DND-41 (cell line): Measurements from ENCODE around the gene BAX.

ENCODE experiments used
- CTCF ChIP-seq: IDR thresholded peaks from 2 replicates; pipeline ENCODE4 v1.5.1; 2012; ENCODE audit warnings: borderline replicate concordance, low read length, moderate library complexity, mild to moderate bottlenecking; ENCODE audit not compliant: poor library complexity, severe bottlenecking; ENCODE audit errors: extremely low read depth
- EZH2 ChIP-seq: IDR thresholded peaks from 3 replicates; pipeline ENCODE4 v1.6.1; 2012; ENCODE audit warnings: borderline replicate concordance, low read depth, mild to moderate bottlenecking, moderate library complexity, low read length, inconsistent platforms; ENCODE audit not compliant: severe bottlenecking

GRCh38 chr19:48969276-48970138 lies 14.8 kb downstream of the BAX start:
- TF ChIP-seq CTCF = no peak
- TF ChIP-seq EZH2 = no peak
